T-helper 1 cell treated with Interleukin-12 subunit alpha and Interleukin-12 subunit beta and Interleukin-4 antibody, amounts not matched to agents 30 μg/mL and 1 μg/mL, for 36 hours (primary cell): ENCODE data around the gene WNT16.

Experiments used
- H3K27ac Mint-ChIP-seq: one replicate; pipeline ENCODE4 v1.8.0; 2021; ENCODE audit warnings: mild to moderate bottlenecking, mixed read lengths
- H3K27me3 Mint-ChIP-seq: one replicate; pipeline ENCODE4 v1.8.0; 2021; ENCODE audit warnings: low read depth, mixed read lengths
- H3K36me3 Mint-ChIP-seq: one replicate; pipeline ENCODE4 v1.8.0; 2021; ENCODE audit warnings: low read depth, mixed read lengths
- H3K4me1 Mint-ChIP-seq: one replicate; pipeline ENCODE4 v1.8.0; 2021; ENCODE audit warnings: low read depth, mixed read lengths
- H3K4me3 Mint-ChIP-seq: one replicate; pipeline ENCODE4 v1.8.0; 2021; ENCODE audit warnings: mild to moderate bottlenecking, moderate library complexity, mixed read lengths
- H3K9me3 Mint-ChIP-seq: one replicate; pipeline ENCODE4 v1.8.0; 2021; ENCODE audit warnings: mixed read lengths

WNT16 gene

GRCh38 chr7:121344093-121344492, 15.3 kb downstream of the WNT16 start:
- H3K9me3 Mint-ChIP-seq: no peaks in the 10 kb centered on the region

GRCh38 chr7:121344497-121344896, 15.7 kb downstream of the WNT16 start:
- H3K36me3 Mint-ChIP-seq: peaks cover 22% of the 10 kb centered on the region
- no peaks in the 10 kb centered on the region for H3K27me3 Mint-ChIP-seq
- H3K4me3 Mint-ChIP-seq: no peak overlapping the region
- no peaks in the 10 kb centered on the region for H3K9me3 Mint-ChIP-seq
- no peaks in the 10 kb centered on the region for H3K4me1 Mint-ChIP-seq
- H3K27ac Mint-ChIP-seq: no peak overlapping the region

More at GRCh38 chr7:121344093-121344492, 15.3 kb downstream of the WNT16 start:
- H3K27ac Mint-ChIP-seq: no peak overlapping the region
- peaks cover 22% of the 10 kb centered on the region for H3K36me3 Mint-ChIP-seq
- H3K27me3 Mint-ChIP-seq: no peaks in the 10 kb centered on the region
- H3K4me1 Mint-ChIP-seq: no peaks in the 10 kb centered on the region
- no peak overlapping the region for H3K4me3 Mint-ChIP-seq

- Mint-ChIP-seq H3K9me3 (no peaks in the 10 kb centered on the region), H3K4me3 (no peak overlapping the region), H3K4me1 (peaks cover 2% of the 10 kb centered on the region), H3K27ac (no peak overlapping the region), H3K27me3 (no peaks in the 10 kb centered on the region), H3K36me3 (peaks cover 29% of the 10 kb centered on the region)
These were observed 22.9 kb downstream of the WNT16 start for GRCh38 chr7:121351682-121352081.

GRCh38 chr7:121352323-121352722, 23.5 kb downstream of the WNT16 start:
- no peaks in the 10 kb centered on the region for H3K27me3 Mint-ChIP-seq
- H3K27ac Mint-ChIP-seq: no peak overlapping the region
- peaks cover 2% of the 10 kb centered on the region for H3K4me1 Mint-ChIP-seq
- peaks cover 29% of the 10 kb centered on the region for H3K36me3 Mint-ChIP-seq
- H3K4me3 Mint-ChIP-seq: no peak overlapping the region
- no peaks in the 10 kb centered on the region for H3K9me3 Mint-ChIP-seq

- H3K27ac Mint-ChIP-seq: no peak overlapping the region
- H3K36me3 Mint-ChIP-seq: peaks cover 32% of the 10 kb centered on the region
- peaks cover 4% of the 10 kb centered on the region for H3K4me1 Mint-ChIP-seq
- no peaks in the 10 kb centered on the region for H3K27me3 Mint-ChIP-seq
- H3K9me3 Mint-ChIP-seq: no peaks in the 10 kb centered on the region
- no peak overlapping the region for H3K4me3 Mint-ChIP-seq
These were observed 26.8 kb downstream of the WNT16 start for GRCh38 chr7:121355574-121355973.

- H3K27me3 Mint-ChIP-seq: no peaks in the 10 kb centered on the region
- peaks cover 31% of the 10 kb centered on the region for H3K36me3 Mint-ChIP-seq
- H3K27ac Mint-ChIP-seq: no peak overlapping the region
- peaks cover 2% of the 10 kb centered on the region for H3K4me1 Mint-ChIP-seq
- no peaks in the 10 kb centered on the region for H3K9me3 Mint-ChIP-seq
- H3K4me3 Mint-ChIP-seq: no peak overlapping the region
These were observed 31.8 kb downstream of the WNT16 start for GRCh38 chr7:121360564-121360963.

- no peak overlapping the region for H3K27ac Mint-ChIP-seq
These were observed 38.1 kb downstream of the WNT16 start for GRCh38 chr7:121366852-121367431.

GRCh38 chr7:121369462-121369861, 40.7 kb downstream of the WNT16 start:
- Mint-ChIP-seq H3K9me3 (no peaks in the 10 kb centered on the region), H3K27ac (peak overlapping the region; percentile 82), H3K27me3 (no peaks in the 10 kb centered on the region), H3K4me1 (peaks cover 45% of the 10 kb centered on the region), H3K36me3 (peaks cover 39% of the 10 kb centered on the region), H3K4me3 (peak overlapping the region; percentile 44)

More at GRCh38 chr7:121366852-121367431, 38.1 kb downstream of the WNT16 start:
- Mint-ChIP-seq H3K4me3 (no peak overlapping the region), H3K27me3 (no peaks in the 10 kb centered on the region), H3K36me3 (peaks cover 43% of the 10 kb centered on the region), H3K9me3 (no peaks in the 10 kb centered on the region), H3K4me1 (peaks cover 37% of the 10 kb centered on the region)

- H3K9me3 Mint-ChIP-seq: no peaks in the 10 kb centered on the region
- H3K4me1 Mint-ChIP-seq: peaks cover 46% of the 10 kb centered on the region
- H3K36me3 Mint-ChIP-seq: peaks cover 53% of the 10 kb centered on the region
- H3K27ac Mint-ChIP-seq: peak overlapping the region; percentile 76
- no peaks in the 10 kb centered on the region for H3K27me3 Mint-ChIP-seq
- peak overlapping the region; percentile 14 for H3K4me3 Mint-ChIP-seq
These were observed 42.6 kb downstream of the WNT16 start for GRCh38 chr7:121371367-121371766.

- Mint-ChIP-seq H3K4me1 (peaks cover 42% of the 10 kb centered on the region), H3K9me3 (no peaks in the 10 kb centered on the region), H3K27me3 (no peaks in the 10 kb centered on the region), H3K36me3 (peaks cover 48% of the 10 kb centered on the region), H3K4me3 (peak overlapping the region; percentile 14), H3K27ac (peak overlapping the region; percentile 76)
These were observed 43.1 kb downstream of the WNT16 start for GRCh38 chr7:121371883-121372282.

- Mint-ChIP-seq H3K4me3 (peak overlapping the region; percentile 8), H3K36me3 (peaks cover 48% of the 10 kb centered on the region), H3K27ac (peak overlapping the region; percentile 58), H3K27me3 (no peaks in the 10 kb centered on the region), H3K4me1 (peaks cover 42% of the 10 kb centered on the region), H3K9me3 (no peaks in the 10 kb centered on the region)
These were observed 43.7 kb downstream of the WNT16 start for GRCh38 chr7:121372376-121373010.

GRCh38 chr7:121373177-121373576, 44.4 kb downstream of the WNT16 start:
- no peak overlapping the region for H3K4me3 Mint-ChIP-seq
- H3K4me1 Mint-ChIP-seq: peaks cover 41% of the 10 kb centered on the region
- H3K36me3 Mint-ChIP-seq: peaks cover 46% of the 10 kb centered on the region
- H3K27me3 Mint-ChIP-seq: no peaks in the 10 kb centered on the region
- no peaks in the 10 kb centered on the region for H3K9me3 Mint-ChIP-seq
- H3K27ac Mint-ChIP-seq: no peak overlapping the region

- H3K4me1 Mint-ChIP-seq: peaks cover 24% of the 10 kb centered on the region
- no peaks in the 10 kb centered on the region for H3K27me3 Mint-ChIP-seq
- no peak overlapping the region for H3K4me3 Mint-ChIP-seq
- no peak overlapping the region for H3K27ac Mint-ChIP-seq
- peaks cover 34% of the 10 kb centered on the region for H3K36me3 Mint-ChIP-seq
- H3K9me3 Mint-ChIP-seq: no peaks in the 10 kb centered on the region
These were observed 48.2 kb downstream of the WNT16 start for GRCh38 chr7:121376979-121377378.

GRCh38 chr7:121379930-121380329, 51.1 kb downstream of the WNT16 start:
- Mint-ChIP-seq H3K9me3 (no peaks in the 10 kb centered on the region), H3K27me3 (no peaks in the 10 kb centered on the region), H3K4me1 (peaks cover 36% of the 10 kb centered on the region), H3K27ac (no peak overlapping the region), H3K4me3 (no peak overlapping the region), H3K36me3 (peaks cover 34% of the 10 kb centered on the region)

GRCh38 chr7:121382473-121382872, 53.7 kb downstream of the WNT16 start:
- H3K4me1 Mint-ChIP-seq: peaks cover 49% of the 10 kb centered on the region
- no peaks in the 10 kb centered on the region for H3K27me3 Mint-ChIP-seq
- no peak overlapping the region for H3K4me3 Mint-ChIP-seq
- H3K9me3 Mint-ChIP-seq: no peaks in the 10 kb centered on the region
- H3K27ac Mint-ChIP-seq: no peak overlapping the region
- peaks cover 23% of the 10 kb centered on the region for H3K36me3 Mint-ChIP-seq
